HG02763 (cell line): Measurements from ENCODE around the gene CEP131.

Experiments used
- ATAC-seq: cut with Tn5 transposase; IDR thresholded peaks from one replicate; pipeline ENCODE4 v1.9.1; 2021; ENCODE audit warnings: mild to moderate bottlenecking, moderate library complexity; ENCODE audit not compliant: unreplicated experiment

CEP131 gene

DNA sequence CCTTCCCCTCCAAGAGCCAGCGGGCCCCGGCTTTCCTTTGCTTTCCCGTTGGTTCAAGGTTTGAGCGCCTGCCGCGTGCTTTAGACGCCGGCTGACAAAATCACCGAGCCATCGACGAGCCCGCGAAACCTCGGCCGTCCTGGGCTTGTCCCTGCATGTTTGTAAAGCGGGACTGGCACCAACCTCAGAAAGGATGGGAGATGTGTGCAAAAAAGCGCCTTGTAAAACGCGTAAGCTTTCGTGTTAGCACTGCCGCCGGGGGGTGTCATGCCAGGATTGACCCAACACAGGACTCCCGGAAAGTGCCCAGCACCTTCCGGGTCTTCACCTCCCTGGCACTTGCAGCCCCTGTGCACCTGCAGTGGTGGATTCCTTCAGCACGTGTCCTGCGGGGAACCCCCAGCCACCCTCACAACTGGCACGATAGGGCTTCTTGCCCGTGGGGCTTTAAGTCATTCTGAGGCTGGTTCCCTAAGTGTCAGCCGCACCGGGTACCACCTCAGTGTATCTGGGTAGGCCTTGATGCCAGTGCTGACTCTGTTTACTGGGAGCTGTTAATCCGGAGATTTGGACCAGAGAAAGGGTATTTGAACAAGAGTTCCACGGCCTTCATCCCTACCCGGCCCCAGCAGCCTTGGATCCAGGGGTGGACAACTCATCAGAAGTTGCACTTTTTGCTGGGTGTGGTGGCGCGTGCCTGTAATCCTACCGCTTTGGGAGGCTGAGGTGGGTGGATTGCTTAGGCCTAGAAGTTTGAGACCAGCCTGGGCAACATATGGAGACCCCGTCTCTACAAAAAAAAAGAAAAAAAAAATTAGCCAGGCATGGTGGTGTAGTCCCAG is 17.2 kb upstream of the CEP131 start:
- ATAC-seq: no peak

- peak; percentile 83 for ATAC-seq
These were observed 16.3 kb upstream of the CEP131 start, which contains the start of the genes NDUFAF8 and TEPSIN for GRCh38 chr17:81238815-81239713. TSS of gene NDUFAF8 (plus strand) at chr17:81239318. CDS start at chr17:81239364, 46 bp downstream. TSS of gene TEPSIN (minus strand) at chr17:81239055. CDS start at chr17:81239033, 22 bp downstream.

DNA sequence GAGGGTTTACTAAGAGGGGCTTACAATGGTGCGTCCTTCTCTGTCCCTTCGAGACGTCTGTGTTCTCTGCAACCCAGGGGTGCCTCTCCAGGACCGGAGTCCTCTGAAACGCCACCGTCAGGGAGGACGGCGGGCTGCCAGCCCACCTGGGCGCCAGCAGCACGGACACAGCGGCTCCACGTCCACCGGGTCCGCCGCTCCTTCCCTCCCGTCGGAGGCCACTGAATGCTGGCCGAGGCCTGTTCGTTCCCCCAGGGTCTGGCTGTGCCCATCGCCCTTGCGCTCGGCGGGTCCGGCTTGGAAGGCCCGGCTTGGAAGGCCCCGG is 15.7 kb upstream of the CEP131 start:
- ATAC-seq: no peak

DNA sequence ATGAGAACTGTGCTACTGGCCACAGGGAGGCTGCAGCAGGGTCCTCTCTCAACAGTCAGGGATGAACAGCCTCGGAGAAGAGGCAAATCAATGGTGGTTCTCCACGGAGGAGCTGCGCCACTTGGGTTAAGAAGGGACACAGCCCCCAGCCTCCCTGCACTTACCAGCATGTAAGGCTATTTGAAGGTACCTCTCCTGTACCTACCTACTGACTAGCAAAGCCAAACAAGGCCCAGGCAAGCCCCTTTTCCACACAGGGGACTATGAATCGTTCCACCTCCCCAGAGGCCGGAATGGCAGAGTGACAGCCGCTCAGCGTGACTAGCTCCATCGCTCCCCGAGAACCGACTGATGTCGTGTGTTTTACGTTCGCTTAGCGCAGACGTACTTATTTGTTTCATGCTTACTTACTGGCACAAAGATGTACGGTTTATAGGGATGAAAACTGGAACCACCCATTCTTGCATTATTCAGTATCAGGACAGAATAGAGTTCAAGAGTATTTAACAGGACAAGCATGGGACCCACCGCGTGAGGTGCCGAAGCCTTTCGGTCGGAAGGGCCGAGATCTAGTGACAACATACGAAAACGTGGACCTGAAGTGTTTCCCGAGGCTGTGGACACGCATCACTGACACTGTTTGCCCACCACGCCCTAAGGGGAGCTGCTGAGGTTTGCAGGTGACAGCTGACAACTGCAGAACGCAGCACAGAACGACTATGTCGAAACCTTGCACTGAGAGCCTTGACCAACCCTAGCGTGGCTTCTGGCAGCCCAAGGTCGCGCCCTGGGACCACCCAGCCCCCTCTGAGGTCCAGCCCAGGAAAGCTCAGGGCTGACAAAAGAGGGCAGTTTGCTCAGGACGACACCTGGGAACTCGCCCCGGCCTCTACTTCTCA is 15.1 kb upstream of the CEP131 start:
- no peak for ATAC-seq

DNA sequence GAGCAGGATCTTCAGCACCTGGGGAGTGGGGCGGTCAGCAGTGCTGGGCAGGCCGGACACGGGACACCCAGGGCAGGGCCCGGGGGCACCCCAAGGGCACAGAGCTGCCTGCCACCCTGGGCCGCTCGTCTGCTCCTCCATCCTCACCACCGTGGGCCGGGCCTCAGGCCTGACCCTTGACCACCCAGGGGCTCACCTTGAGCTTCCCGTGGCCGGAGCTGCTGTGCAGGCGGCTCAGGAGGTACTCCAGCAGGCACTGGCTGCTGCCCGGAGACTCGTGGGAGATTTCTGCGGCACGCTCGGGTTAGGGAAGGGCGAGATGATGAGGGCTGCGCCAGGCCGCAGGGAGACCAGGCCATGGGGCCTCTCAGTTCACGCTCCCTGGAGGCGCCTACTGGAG is 14.0 kb upstream of the CEP131 start:
- no peak for ATAC-seq

GRCh38 chr17:81235822-81236740 is 13.3 kb upstream of the CEP131 start:
- ATAC-seq: no peak

DNA sequence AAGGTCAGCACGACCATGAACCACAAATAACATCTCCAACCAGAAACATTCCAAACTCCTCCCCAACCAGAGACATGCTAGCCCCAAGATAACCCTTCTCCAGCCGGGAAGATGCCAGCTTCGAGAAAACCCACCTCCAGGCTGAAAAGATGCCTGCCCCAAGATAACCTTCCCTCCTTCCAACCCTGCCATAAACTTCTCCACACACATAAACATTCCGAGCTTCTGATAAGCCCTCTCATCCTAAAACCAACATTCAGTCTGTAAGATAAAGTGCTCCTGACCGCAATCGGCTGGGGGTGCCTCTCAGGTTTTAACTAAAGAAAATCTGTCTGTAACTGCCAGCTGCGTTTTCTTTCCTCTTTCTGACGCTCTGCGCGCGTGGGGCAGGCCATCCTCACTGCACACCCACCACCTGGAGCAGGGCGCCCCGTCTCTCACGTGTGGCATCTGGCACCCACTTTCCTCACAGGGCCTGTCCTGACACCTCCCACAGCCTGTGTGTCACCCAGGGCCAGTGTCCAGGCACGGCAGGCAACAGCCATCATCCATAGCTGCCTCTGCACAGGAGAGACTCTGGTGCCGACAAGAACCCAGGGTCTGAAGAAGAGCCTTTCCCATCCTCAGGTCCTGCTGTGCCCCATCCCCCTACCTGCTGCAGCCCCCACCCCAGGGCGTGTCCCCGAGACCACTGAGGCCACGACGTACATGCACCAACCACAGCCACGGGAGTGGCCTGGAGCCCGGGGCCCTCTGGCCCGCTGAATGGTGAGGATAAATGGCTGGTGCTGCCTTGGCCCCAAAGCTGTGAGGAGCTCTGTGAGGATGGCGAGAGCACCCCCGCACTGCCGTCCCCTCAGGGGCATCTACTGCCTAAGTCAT is 12.4 kb upstream of the CEP131 start:
- ATAC-seq: no peak

DNA sequence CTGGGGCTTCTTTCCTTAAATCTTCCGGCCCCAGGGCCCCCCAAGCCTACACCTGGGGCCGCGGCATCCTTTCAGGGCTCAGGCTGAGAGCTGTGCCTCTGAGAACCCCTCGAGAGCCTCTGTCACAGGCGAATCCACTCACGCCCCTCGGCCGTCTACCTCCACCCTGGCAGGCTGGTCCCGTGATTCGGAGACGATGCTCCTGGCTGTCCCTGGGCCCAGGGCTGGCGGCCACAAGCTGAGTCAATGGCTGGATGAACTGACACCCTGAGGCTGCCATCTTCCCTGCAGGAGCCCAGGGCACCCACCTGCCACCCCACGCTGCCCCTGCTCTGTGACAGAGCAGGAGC is 11.7 kb upstream of the CEP131 start:
- ATAC-seq: no peak

GRCh38 chr17:81233811-81234505 is 11.2 kb upstream of the CEP131 start:
- ATAC-seq: no peak

- ATAC-seq: no peak
These were observed 10.6 kb upstream of the CEP131 start for GRCh38 chr17:81233316-81233715.

DNA sequence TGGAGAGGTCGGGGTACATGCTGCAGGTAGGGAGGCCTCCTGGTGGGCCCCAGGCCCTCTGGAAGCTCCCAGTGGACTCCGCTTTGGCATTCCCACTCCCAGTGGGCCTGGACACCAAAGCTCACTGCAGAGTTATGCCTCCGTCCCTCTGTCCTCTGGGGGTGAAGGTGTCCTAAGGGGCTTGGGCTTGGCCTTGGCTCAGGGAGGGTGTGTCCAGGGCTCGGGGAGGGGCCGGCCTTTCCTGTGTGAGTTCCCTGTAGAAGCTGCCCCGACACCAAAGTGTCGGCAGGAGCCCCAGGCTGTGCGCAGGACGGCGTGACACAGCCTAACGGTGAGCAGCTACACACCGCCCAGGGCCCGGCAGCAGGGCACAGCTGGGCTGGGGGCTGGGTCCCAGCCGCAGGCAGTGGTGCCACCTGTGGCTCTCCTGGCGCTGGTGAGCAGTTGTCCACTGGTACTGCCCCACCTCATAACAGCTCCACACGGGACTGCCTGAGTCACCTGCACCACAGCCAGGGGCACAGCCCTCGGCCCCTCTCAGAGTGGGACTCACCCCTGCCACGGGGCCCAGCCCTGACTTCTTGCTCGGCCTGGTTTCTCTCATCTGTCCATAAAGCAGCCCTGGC is 10.0 kb upstream of the CEP131 start:
- ATAC-seq: no peak

DNA sequence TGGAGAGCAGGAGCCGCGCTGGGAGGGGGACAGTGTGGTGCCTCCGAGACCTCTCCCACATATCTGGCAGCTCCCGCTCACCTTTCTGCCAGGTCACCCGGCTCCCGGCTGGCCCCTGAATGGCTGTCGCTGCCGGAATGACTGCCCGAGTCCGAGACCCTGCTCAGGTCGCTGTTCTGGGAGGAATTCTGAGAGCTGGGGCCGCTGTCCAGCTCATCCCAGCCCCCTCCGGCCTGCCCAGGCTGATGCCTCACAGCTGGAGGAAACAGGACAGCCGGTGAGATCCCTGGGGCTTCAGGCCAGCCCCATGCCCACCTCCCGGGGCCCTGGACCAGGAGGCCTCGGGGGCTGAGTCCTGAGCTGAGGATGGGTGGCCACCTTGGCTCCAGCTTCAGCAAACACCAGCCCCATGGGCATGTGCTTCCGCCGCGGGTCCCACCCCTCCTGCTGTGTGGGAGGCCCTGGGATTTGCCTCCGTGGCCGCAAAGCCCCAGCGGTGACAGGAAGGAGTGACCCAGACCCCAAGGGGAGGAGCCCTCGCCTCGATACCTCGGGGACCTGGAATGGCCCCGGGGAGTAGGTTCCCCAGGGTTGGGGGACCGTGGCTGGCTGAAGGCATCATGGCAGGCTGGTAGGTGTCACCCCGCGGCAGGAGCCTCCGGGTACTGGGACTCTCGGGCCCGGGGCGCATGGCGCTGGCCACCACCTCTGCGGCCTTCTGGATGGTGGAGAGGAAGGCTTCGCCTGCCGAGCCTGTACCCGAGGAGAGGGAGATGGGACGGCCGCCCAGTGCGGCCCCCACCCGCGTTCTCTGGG is 9.2 kb upstream of the CEP131 start:
- ATAC-seq: no peak

DNA sequence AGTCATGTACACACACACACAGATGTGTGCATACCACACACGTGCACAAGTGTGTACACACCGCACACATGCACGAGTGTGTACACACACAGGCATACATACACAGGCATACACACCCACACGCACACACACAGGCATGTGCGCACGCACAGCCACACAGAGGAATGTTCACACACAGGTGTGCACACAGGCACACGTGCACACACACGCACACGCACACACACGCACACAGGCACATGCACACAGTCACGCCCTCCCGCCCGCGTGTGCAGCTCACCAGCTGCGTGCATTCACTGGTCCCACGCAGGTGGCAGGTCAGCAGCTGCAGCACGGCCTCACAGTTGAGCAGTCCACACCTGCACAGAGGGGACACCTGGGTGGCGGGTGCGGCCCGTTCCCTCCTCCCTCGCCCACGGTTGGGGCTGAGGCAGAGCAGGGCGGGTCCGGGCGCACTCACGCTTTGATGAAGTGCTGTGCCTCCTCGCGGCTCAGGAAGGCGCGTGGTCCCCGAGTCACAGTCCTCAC is 8.4 kb upstream of the CEP131 start:
- no peak for ATAC-seq

- ATAC-seq: no peak
These were observed 7.5 kb upstream of the CEP131 start for GRCh38 chr17:81230043-81230820.

DNA sequence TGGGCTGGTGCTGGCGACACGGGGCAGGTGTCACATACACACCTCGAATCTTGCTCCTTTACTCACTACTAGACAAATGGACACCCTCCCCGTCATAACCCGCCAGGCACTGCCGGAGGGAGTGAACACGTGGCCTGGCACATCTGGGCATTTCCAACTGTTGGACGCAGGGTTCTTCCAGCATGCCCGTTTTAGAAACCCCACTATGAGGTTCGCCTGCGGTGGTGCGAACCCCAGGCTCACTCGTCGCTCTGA is 6.8 kb upstream of the CEP131 start:
- ATAC-seq: no peak
